Stimulated activated CD8-positive, alpha-beta memory T cell treated with anti-CD3 and anti-CD28 coated beads, Interleukin-12 subunit alpha, Interleukin-12 subunit beta, amount 100 ng/mL, for 24 hours (primary cell): ENCODE measurements around the gene OGDHL.
"Not testable (repeated sequence)": the region's sequence is repeated elsewhere in the genome, so short reads cannot be mapped to it uniquely, and the experiment has no call there.

ENCODE experiments used
- DNase-seq: peaks from one replicate; pipeline ENCODE4 v3.0.0-alpha.2; 2020; ENCODE audit errors: extremely low read depth

Gene OGDHL

DNA sequence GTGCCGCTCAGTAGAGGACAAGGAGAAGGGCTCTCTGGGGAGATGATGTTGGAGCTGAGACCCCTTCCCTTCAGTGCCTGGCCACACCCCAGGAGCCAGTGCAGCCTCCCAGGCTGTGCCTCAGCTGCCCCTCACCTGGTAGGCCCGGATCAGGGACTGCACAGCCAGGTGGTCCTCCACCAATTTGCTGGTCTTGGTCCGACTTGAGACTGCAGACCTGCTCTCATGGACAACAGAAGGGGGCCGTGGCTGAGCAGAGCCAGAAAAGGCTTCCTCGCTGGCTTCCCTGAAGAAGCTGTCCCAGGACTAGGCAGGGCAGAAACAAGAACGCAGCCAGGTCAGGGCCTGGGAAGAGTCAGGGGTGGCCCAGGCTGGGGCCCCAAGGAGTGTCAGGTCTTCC is 5.5 kb downstream of the OGDHL start:
- no peak for DNase-seq

DNA sequence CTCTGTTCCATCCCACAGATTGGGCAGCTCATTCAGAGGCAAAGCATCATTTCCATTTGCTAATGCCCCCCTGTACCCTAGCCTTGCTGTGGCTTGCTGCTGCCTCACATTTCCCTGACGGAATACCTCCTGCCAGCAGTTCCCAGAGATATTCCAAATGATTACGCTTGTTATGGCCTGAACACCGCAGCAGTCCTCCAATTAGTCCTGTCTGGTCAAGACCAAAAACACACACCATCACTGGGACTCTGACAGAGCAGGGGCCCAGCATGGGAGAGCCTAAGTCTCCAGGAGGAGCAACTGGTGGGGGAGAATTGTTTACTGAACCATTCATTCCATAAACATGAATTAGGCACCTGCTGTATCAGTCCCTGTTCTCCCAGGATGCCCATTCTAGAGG is 6.1 kb downstream of the OGDHL start:
- no peak for DNase-seq

DNA sequence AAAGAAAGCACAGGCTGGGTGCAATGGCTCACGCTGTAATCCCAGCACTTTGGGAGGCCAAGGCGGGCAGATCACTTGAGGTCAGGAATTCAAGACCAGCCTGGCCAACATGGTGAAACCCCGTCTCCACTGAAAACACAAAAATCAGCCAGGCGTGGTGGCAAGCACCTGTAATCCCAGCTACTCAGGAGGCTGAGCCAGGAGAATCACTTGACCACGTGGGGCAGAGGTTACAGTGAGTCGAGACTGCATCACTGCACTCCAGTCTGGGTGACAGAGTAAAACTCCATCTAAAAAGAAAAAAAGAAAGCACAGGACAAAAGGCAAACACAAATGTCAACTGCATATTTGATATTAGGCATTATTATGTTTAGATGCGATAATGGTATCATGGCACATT is 7.2 kb downstream of the OGDHL start:
- not testable (repeated sequence) for DNase-seq

DNA sequence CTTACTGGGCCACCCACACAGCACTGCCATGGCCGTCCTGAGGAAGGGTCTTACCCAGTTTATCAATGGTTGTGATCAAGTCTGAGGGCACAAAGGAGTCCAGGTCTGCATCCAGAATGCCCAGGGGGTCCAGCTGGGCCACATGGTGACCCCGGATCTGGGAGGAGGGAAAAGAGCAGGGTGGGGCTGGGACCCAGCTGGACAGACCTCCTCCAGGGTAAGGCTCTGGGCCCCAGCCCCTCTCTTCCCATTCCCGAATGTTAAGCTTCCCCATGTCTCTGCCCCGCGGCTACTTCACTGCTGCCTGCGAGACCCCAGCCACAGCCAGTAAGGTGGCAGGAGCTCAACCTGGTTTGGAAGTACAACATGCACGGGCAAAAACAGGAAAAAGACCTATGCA is 9.5 kb downstream of the OGDHL start:
- DNase-seq, result no peak

DNA sequence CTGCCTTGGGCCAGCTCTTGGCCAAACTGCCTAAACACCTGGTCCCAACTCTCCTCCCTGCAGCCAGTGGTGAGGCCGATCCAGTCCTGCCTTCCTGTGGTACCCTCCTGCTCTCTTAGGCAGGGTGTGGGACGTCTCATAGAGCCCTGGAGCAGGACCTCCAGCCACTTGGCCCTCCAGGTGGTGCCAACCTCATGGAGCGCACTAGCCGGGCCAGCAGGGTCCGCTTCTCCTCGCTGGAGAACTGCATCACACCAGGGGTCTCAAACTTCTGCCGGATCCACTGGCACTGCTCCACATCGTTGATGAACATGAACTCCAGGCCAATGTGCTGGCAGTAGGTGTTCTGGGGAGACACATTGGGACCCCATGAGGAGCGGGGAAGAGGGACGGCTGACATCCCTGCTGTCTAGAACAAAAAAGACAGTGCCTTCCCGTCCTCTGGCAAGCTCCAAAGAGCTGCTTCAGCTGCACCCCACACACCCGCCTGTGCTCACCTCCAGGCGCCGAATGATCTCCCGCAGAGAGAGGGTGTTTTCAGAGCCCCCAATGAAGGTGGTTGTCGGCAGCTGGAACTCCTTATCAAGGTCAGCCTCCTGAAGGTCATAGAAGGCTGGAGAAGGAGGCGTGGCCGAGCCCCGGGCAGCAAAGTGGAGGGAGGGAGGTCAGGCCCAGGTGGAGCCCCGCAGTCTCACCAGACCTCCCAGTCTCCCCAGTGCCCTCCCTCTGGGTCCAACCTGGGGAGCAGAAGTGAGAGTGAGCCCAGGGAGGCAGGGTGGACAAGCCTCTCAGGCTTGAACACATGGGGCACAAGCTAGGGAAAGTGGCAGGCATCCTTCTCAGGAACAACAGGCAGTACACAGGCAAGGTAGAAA is 10.2 kb downstream of the OGDHL start:
- DNase-seq, result no peak

DNA sequence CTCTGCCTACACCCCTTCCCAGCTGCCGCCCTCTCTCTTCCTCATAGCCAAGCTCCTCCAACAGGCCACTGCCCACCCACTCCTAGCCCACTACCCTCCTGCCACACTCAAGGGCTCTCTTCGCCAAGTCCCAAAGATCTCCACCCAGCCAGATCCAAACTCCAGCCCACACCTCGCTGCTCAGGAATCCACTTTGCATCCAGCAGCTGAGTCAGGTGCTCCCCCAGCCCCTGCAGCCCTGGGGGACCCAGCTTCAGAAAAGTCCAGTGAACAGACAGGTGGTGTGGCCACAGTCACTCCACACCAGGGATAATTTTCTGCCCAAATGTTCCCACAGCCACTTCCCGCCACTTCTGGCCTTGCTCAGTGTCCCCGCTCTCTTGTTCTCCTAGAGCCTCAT is 10.9 kb downstream of the OGDHL start:
- DNase-seq, result no peak

DNA sequence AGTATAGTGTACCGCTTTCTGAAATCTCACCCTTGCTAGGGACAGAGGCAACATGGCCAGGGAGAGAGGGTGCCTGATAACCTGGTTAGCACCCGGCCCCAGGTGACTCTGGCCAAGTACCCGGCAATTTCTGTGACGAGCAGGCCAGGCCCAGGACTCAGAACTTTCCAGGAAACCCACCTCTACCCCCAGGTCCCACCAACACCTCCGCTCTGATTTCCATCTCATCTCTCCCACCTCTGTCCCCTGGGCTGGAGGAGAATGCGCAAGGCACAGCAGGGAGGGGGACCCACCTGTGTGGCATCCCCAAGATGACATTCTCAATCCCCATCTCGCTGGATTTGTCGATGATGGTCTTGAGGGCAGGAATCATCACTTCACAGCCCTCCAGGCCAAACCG is 11.6 kb downstream of the OGDHL start:
- DNase-seq, result no peak

DNA sequence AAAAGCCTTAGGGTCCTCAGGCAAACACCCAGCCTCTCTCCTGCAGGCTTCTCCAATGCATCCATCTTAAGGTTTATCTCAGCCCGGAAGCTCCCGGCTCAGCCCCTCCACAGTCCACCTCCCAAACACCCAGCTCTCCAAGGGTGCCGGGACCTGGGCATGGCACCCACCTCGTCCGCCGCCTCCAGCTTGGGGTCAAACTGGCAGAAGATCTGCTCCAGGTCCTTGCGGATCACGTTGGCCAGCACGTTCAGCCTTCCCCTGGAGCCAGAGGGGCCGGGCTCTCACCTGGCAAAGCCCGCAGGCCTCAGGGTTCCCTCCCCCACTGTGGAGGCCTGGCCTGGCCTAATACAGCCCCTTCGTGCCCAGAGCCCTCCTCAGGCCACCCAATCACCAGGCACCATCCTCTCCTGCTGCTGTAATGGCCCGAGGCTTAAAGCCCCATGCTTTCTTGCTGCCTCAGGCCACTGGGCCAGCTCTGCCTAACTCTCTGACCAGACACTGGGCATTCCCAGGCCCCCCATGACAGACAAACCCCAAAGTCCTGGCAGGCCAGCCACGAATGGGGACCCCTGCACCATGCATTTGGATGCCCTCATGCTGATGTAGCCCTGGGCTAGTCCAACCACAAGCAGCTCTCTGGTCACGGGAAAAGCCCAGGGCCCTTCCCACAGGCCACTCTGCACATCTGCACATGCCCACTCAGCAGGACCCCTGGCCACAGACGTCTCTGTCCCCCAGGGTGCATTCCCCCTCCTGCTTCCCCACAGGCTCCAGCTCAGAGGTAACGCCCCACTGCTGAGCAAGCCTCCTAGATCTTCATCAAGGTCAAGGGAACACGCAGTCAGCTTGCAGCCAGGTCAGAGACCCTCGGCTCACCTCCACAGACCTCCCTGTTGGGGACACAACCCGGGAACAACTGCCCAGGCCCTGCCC is 12.3 kb downstream of the OGDHL start:
- DNase-seq, result no peak

DNA sequence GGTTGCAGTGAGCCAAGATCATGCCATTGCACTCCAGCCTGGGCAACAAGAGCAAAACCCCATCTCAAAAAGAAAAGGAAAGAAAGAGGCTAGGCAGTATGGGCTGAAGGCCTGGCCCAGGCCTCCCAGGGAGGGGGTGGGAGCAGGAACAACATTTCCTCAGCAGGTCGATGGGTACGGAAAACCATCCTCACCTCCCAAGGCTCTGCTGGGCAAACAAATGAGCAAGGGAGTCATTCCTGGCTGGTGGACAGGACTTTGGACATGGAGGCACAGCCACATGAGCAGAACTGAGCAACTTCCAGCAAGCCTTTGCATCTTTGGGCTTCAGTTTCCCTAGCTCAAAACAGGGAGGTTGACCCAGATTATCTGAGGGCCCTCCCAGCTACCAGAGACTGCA is 13.0 kb downstream of the OGDHL start:
- DNase-seq, result no peak

DNA sequence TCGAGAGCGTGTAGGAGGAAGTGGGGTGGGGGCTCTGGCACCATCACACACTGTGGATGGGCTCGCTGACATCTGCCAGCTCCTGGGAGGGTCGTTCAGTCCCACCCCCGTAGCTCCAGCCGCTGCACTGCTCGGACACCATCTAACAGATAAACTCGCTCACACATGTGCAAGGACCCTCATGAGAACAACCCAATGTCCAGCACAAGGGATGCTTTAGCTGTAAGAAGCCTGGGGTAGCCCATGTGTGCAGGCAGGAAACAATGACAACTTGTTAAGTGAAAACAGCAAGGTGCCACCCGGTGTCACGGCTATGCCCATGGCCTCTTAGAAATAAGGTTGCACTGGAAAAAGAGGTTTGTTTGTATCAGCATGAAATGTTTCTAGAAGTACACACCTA is 14.1 kb downstream of the OGDHL start:
- DNase-seq, result no peak

DNA sequence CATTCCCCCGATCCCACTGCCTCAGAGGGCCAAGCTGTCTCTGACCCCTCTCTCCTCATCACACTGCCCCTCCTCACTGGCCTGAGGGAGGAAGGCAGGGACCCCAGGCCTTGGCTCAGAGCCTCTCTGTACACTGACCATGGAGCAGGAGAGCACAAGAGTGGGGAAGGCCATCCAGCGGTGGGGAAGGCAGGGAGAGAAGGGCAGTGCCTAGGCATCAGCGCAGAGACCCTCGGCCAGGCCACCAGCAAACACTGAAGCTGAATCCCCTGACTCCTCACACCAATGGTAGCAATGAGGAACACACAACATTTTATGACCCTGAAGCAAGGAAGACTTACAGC is 14.8 kb downstream of the OGDHL start:
- DNase-seq, result no peak

DNA sequence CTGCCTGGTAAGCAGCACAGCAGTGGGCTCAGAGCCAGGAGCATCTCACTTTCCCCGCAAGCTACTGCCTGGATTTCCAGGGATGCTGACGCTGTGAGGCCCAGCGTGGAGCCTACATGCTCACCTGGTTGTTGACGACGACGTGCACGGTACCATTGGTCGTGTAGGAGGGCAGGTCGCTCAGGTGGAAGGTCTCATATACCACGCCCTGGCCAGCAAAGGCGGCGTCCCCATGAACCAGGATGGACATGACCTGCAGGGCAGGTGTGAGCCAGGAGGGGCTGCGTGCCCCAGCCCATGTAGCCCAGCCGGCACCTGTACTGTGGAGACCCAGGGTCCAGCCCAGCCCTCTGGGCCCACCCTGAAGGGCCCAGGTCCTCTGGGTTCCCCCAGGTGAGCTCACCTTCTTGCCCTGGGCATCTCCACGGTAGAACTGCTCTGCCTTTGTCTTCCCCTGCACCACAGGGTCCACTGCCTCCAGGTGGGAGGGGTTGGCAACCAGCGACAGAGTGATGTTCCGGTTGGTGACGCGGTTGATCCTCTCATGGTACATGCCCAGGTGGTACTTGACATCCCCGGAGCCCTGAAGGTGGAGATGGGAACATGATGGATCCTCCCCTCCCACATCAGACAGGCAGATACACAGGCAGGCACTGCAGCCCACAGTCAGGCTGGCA is 15.4 kb downstream of the OGDHL start:
- no peak for DNase-seq

DNA sequence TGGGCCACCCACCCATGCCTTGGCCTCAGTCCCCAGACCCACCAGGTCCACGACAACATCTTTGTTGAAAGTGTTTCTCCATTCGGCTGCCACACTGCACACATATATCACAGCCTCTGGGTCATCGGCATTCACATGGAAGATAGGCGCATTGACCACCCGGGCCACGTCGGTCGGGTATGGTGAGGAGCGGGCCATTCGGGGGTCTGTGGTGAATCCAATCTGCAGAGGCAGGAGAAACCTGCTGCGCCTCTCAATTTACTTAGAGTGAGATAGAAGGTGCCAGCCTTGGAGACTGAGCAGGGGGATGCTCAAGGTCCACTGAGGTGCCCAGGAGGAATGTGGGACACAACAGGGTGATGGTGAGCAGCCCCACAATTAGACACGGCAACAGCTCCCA is 16.4 kb downstream of the OGDHL start:
- no peak for DNase-seq

DNA sequence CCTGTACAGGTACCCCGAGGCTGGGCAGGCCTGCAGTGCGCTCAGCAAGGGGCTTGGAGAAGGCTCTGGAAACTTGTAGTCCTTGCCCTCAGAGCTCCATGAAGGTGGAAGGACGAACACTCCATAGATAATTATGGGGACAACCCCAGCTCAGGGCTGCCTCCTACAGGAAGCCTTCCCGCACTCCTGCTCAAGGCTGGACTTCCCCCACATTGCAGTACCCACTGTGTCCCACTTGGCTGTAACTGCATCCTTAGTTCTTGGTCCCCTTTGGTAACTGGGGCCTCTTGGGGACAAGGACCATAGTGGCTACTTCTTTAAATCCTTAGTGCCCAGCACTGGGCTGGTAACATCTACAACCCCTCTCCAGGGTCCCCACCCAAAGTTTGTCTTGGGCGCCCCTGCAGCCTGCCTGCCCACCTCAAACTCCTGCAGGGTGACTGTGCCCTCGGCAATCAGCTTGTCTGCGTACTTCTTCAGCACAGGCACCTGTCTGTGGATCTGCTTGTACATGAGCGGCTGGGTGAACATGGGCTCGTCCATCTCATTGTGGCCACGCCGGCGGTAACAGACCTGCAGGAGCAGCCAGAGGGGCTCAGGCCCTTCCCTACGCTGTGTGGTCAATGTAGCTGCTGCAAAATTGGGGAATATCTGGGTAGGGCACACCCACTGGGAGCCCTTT is 17.1 kb downstream of the OGDHL start:
- DNase-seq, result no peak

DNA sequence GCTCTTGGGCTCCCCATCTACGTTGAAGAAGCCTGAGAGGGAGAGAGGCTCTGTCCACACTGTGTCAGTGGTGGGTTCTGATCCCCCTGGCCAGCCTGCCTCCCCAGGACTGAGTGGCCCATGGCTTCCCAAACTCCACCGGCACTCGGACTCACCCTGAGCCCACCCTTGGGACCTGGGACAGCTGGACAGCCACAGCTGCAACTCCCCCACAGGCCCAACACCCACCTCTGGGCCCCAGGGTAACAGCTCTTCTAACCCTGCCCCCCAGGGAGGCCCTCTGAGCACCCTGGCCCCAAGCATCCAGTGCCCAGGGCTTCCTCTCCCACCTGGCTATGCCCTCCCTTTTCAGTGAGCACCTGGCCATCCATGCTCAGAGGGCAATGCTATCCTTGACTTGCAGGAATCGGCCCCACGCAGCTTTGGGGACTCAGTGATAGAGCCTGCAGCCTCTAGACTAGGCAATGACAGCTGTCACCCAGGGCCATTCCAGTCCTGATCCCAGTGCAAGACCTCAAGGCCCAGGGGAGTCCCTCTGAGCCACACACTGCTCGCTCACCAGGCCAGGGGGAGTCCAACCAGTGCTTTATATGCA is 17.9 kb downstream of the OGDHL start:
- no peak for DNase-seq

DNA sequence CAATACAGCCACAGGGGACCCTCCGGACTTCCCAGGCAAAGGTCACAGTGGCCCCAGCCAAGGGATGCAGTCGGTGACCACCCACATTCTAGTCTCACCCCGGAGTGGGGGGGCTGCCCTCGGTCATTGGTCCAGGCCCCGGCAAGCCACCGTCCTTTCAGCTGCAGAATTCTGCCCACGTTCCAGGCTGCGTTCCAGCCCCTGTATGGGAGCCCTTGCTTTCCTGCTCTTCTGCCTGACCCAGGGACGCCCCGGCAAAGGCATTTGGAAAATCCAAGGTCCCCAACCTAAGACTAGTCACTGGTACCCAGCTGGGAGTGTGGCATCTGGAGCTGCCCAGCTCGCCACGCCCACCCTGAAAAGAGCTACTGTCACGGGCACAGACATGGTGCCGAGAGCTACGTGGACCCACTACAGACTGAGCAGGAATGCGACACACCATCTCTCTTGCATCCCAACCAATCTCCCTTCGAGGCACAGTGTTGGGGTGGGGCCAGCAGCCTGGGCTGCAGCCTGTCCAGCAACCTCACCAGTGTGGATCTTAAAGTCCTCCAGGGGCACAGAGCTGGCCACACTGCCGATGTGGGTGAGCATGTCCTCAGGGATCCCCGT is 18.6 kb downstream of the OGDHL start:
- DNase-seq, result no peak

DNA sequence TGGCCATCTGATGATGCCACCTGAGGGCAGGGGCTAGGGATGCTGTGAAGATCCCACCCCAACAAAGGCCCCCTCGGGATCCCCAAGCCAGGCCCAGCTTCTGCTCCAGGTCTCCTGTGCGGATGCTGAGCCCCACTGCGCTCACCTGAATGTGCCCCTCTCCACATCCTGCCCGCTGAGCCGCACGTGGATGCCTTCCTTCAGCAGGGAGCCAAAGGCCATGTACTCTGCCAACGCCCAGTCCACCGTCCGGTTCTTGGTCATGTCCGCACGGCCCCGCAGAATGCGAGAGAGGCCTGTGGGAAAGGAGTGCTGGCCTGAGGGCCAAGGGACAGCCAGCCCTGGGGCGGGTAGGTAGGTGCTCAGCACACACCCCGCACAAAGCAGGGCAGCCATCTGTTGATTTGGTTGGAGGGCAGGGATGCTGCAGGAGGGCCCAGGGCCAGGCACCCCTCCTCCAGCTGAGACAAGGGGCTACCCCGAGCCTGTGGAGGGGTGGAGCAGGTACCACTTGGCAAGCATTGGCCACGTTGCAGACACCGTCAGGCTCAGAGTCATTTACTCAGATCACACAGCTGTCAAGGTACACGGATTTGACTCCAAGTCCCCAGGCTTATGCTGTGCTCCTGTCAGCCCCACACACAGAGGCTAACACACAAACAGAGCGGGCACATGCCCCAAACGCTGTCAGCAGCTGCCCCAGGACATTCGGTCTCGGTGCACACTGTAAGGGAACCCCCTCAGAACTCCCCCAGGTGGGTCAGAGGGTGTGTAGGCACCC is 19.2 kb downstream of the OGDHL start:
- DNase-seq, result no peak

DNA sequence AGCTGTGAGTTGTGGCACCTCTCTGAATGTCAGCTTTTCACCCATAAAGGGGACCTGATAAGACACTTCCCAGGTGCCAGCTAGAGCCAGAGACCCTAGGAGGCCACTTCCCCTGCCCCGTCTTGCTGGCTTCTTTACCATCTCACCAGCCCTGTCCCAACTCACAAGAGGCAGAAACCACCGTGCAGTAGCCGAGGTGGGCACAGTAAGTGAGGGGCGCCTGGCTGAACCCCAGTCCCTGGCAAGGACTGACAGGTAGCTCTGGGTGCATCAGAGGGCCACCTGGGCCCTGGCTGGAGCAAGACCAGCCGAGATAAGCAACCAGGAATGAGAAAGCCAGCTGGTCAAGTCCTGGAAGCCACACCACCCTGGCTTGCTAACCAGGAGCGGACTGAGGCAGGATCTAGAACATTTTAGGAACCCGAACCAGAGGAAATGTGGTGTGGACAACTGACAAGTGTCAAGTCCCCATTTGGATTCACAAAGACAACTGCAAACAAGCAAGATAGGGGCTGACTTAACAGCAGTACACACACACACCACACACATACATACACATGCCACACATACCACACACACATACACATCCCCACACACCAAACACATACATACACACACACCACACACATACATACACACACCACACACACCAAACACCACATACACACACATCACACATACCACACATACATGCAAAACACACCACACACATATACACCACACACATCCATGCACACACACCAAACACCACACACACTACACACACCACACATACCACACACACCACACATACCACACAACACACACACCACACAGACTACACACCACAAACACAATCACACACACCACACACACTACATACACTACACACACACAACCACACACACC is 20.8 kb downstream of the OGDHL start:
- no peak for DNase-seq
